OCI-LY7 (cell line): ENCODE results near the gene PRKN.

Experiments used
- CTCF ChIP-seq: fragments of 200-600 bp; sonication (generic); conservative IDR thresholded peaks from 2 replicates; pipeline ENCODE4 v1.5.1; 2014; ENCODE audit warnings: mild to moderate bottlenecking, antibody characterized with exemption, low read length, moderate library complexity, mixed read lengths
- EZH2phosphoT487 ChIP-seq: fragments of 200-600 bp; sonication (generic); IDR thresholded peaks from 2 replicates; pipeline ENCODE4 v1.6.1; 2018; ENCODE audit warnings: low read depth, borderline replicate concordance, mild to moderate bottlenecking, mixed run types, antibody characterized with exemption, low read length, moderate library complexity, mixed read lengths

GRCh38 chr6:162709431-162709830, 18.1 kb downstream of the PRKN start:
- no peak for TF ChIP-seq CTCF
- TF ChIP-seq EZH2phosphoT487: no peak
